HG03457 (cell line): ENCODE results near the gene CATSPERB.
"Not testable (repeated sequence)": the region's sequence is repeated elsewhere in the genome, so short reads cannot be mapped to it uniquely, and the experiment has no call there.

Experiments used
- ATAC-seq: cut with Tn5 transposase; IDR thresholded peaks from one replicate; pipeline ENCODE4 v1.9.1; 2021; ENCODE audit warnings: moderate number of reproducible peaks; ENCODE audit not compliant: unreplicated experiment

The CATSPERB gene

DNA sequence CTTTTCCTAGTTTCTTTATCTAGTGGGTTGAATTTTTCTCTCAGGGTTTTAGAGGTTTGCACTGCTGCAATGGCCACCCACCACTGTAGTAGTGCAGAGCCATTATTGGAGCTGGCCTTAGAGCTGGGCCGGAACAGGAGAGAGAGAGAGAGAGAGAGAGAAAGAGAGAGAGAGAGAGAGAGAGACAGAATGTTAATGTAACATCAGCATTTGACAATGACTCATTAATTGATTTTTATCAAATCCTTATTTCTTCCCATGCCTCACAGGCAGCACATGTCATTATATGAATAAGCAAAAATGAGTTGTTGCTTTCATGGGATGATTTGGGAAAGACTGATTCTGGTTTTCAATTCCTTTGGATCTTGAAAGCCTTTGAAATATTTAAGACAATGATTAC, 145.5 kb downstream of the CATSPERB start:
- no peak for ATAC-seq

DNA sequence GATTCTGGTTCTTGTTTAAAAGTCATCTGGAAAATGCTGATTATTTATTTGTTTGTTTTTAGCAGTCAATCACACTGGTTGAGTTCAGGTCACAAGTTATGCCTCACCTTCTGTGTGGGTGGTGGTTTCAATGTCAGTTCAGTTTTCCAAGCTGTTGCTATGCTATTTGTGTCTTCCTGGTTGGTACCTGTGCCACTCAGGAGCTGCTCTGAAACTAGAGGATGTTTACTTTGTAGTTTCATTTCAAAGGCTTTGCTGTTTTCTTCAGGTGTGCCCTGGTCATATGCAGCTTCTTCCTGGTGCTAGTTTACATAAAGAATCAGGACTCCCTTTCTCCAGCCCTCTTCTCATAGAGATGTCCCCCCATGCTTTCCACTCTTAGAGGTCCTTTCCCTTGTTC, 146.0 kb downstream of the CATSPERB start:
- ATAC-seq: no peak

DNA sequence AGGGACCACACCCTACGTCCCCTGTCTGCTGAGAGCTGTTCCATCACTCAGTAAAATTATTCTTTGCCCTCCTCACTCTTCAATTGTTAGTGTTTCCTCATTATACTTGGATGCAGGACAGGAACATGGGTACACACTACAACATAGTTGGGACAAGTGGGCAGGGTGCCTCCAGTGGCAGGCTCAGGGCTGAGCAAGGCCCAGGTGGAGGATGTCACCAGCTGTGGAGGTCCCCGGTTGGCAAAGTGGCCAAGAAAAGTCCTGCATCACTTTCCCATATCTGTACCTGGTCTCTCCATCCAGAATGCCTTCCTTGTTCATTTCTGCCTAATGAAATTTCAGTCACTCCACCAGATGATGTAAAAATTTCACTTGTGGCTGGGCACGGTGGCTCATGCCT, 149.1 kb downstream of the CATSPERB start:
- ATAC-seq: no peak

DNA sequence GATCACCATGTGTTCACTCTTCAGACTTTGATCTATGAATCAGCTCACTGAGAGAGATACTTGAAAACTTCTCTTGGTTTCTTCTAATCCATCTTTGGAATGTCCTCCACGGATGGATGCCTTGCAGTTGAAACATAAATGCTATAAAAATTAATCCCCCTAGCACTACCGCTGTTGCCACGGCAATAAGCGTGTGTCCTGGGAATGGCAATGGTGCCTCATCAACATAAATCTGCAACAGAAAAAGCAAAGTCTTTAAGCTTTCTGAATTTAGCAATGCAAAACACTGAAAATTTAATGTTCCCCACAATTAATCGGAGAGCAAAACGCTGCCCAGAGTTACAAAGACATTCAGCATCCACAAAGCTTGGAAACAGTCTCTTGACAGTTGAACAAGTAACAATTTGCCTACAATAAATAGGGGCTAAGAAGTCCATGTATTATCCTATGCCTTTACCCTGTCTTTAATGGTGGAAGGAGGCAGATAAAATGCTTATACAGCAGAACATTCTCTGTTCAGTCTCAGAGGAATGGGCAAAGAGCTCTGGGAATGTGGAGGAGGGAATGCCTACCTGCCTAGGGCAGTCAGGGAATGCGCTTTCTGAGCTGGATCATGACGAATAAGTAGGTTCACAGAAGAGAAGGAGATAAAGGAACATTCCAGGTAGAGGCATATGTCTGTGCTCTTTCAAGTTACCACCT, 150.9 kb downstream of the CATSPERB start:
- no peak for ATAC-seq

DNA sequence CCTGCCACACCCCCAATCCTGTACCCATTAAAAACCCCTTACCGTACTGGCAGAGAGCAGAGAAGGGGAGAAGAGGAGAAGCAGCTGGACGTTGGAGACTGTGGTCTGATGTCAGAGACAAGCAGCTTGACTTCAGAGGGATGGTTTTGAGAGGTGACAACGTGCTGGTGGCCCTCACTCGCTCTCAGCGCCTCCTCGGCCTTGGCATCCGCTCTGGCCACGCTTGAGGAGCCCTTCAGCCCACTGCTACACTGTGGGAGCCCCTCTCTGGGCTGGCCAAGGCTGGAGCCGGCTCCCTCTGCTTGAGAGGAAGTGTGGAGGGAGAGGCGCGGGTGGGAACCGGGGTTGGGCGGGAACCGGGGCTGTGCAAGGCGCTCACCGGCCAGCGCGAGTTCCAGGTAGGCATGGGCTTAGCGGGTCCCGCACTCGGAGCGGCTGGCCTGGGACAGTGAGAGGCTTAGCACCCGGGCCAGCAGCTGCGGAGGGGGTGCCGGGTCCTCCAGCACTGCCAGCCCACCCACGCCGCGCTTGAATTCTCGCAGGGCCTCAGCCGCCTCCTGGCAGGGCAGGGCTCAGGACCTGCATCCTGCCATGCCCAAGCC, 154.2 kb downstream of the CATSPERB start:
- no peak for ATAC-seq

DNA sequence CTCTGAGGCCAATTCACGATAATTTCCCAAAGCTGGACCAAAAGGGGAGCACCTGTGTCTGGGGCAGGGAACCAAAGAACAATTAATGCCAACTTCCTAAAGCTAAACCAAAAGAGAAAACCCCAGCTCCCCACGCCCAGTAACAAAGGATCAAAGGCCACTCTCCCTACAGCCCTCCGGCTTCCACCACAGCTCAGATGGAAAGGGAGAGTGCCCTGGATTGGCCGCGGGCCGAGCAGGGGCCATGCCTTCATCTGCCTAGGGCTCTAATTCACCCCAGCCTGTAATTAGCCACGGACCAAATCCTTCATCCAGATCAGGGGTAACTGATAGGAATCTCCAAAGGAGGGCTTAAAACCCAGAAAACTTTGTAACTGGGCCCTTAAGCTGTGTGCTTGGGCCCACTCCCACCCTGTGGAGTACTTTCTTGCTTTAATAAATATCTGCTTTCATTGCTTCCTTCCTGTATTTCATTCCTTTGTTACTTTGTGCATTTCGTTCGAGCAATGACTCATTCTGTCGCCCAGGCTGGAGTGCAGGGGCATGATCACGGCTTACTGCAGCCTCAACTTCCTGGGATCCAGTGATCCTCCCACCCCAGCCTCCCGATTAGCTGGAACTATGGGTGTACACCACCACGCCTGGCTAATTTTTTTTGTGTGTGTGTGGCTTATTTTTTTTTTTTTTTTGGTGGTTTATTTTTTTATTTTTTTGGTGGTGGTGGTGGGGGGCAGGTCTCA, 156.2 kb downstream of the CATSPERB start:
- ATAC-seq: no peak

DNA sequence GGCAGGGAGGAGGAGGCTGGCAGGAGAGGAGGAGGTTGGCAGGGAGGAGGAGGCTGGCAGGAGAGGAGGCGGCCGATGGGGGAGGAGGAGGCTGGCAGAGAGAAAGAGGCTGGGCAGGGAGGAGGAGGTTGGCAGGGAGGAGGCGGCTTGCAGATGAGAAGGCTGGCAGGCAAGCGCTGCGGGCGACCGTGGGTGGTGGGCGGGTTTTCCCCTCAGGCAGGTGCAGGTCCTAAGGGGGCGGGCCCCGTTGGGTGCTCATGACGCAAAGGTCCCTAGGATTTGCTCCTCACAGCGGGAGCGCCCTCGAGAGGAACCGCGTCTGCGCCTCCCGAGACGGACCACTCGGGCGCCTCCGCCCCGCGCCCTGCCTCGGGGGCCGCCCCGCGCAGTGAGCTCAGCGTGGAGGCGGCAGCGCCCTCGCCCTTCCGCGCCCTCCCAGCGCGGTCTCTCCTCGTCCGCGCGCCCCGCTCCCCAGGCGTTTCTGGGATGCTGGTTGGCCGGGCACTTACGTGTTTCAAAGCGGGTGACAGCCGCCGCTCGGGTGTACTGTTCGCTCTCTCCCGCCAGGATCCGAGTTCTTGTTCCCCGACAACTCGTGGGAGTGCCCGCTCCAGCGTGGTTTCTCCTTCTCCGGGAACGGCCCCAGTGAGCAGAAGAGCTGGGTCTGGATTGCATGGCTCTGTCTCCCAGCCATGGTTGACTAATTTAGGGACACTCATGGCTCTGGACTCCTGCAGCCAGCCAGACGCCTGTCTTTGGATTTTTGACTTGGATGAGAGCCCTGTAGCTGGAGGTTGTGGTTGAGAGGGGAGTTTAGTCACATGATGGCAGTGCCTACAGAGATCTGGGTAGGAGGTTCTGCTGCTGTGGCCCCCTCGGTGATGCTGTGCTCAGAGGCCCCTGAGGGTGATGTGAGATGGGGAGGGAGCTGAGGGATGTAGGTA, 157.7 kb downstream of the CATSPERB start:
- ATAC-seq: no peak

DNA sequence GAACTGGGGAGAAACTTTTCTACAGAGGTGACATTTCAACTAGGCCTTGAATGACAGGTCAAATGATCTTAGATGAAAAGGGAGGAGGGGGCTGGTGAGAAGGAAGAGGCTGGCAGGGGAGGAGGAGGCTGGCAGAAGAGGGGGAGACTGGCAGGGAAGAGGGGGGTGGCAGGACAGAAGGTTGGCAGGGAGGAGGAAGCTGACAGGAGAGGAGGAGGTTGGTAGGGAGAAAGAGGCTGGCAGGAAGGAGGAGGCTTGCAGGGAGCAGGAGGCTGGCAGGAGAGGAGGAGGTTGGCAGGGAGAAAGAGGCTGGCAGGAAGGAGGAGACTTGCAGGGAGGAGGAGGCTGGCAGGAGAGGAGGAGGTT, 158.4 kb downstream of the CATSPERB start:
- no peak for ATAC-seq

DNA sequence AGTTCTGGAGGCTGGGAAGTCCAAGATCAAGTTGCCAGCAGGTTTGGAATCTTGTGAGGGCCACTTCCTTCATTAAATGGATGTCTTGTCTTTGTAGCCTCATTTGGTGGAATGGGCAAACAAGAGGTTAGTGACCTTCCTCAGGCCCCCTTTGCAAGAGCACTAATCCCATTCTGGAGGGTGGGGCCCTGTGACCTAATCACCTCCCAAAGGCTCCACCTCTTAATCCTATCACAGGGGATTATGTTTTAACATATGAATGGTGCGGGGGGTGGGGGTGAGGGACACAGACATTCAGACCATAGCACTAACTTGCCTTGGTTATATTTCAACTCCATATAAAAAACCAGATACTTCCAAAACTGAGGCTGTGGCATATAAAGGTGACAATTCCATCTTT, 161.9 kb downstream of the CATSPERB start:
- ATAC-seq: no peak

DNA sequence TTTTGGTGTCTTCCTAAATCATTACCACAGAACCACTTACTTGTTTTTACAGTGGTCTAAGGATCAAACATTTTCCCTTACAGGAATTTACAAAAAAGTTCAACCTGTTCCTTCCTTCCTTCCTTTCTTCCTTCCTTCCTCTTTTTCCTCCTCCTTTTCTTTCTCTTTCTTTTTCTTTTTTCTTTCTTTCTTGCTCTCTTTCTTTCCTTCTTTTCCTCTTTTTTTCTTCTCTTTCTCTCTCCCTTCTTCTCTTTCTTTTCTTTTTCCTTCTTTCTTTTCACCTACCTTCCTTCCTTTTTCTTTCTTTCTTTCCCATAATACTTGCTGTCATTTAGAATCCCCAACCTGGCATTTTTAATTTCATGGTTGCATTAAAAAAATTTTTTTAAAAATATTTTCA, 162.6 kb downstream of the CATSPERB start:
- ATAC-seq: no peak

DNA sequence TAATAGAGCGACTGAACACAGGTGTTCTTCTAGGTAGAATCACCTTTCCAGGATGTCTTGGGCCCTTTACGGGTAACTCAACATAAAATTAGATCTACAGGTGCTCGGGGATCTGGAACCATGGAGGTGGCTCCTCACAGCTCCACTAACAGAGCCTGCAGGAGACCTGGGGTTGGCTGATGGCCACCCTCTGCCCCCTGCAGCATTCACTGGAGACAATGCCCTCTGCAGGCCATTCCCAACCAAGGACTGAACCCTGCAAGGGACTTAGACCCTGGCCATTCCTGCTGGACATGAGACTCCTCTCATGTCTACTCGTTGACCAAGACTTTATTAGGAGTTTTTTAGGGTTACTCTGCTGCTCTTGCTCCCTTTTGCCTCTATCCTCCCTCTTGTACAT, 163.3 kb downstream of the CATSPERB start:
- ATAC-seq: no peak

DNA sequence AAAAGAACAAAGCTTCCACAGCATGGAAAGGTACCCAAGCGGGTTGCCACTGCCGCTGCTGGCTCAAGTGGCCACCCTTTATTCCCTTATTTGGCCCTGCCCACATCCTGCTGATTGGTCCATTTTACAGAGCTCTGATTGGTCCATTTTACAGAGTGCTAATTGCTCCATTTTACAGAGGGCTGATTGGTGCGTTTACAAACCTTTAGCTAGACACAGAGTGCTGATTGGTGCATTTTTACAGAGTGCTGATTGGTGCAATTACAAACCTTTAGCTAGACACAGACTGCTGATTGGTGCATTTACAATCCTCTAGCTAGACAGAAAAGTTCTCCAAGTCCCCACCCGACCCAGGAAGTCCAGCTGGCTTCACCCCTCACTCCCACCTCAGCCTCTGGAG, 164.1 kb downstream of the CATSPERB start:
- not testable (repeated sequence) for ATAC-seq

DNA sequence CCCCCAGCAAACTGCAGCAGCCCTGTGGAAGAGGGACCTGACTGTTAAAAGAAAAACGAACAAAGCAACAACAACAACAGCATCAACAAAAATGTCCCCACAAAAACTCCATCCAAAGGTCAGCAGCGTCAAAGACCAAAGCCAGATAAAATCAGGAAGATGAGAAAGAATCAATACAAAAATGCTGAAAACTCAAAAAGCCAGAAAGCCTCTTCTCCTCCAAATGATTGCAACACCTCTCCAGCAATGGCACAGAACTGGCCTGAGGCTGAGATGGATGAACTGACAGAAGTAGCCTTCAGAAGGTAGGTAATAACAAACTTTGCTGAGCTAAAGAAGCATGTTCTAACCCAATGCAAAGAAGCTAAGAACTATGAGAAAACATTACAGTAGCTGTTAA, 176.4 kb downstream of the CATSPERB start:
- ATAC-seq: no peak

DNA sequence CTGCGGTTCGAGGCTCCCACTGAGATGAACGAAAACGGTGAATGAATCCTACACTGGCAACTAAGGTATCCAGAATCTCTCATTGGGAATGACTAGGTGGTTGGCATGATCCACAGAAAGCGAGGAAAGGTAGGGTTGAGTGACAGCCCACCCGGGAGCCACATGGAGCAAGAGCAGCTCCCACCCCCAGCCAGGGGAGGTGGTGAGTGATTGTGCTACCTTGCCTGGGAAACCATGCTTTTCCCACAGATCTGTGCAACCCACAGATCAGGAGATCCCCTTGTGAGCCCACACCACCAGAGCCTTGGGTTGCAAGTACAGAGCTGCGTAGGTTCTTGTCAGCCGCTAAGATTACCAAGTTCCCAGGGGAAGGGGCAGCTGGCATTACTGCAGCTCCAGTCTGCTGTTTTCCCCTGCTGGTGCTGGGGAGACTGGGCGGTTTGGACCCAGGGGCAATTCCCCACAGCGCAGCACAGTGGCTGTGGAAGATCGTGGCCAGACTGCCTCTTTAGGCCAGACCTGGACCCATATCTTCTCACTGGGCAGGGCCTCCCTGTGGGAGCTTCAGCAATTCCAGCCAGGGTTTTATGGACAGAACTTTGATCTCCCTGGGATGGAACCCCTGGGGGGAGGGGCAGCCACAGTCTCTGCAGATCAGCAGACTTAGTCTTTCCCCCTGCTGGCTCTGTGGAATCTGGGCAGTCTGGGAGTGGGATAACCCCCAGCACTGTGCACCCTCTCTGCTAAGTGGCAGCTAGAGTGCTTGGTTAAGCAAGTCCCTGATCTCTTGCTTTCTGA, 177.2 kb downstream of the CATSPERB start:
- no peak for ATAC-seq

DNA sequence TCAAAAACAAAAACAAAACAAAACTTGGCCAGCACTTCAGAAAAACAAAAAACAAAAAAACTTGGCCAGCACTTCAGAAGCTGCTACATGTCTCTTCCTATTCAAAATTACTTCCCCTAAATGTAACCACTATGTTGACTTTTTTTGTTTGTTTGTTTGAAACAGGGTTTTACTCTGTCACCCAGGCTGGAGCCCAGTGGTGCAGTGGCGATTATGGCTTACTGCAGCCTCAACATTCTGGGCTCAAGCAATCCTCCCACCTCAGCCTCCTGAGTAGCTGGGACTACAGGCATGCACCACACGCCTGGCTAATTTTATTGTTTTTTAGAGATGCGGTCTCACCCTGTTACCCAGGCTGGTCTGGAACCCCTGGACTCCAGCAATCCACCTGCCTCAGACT, 183.8 kb downstream of the CATSPERB start:
- no peak for ATAC-seq

DNA sequence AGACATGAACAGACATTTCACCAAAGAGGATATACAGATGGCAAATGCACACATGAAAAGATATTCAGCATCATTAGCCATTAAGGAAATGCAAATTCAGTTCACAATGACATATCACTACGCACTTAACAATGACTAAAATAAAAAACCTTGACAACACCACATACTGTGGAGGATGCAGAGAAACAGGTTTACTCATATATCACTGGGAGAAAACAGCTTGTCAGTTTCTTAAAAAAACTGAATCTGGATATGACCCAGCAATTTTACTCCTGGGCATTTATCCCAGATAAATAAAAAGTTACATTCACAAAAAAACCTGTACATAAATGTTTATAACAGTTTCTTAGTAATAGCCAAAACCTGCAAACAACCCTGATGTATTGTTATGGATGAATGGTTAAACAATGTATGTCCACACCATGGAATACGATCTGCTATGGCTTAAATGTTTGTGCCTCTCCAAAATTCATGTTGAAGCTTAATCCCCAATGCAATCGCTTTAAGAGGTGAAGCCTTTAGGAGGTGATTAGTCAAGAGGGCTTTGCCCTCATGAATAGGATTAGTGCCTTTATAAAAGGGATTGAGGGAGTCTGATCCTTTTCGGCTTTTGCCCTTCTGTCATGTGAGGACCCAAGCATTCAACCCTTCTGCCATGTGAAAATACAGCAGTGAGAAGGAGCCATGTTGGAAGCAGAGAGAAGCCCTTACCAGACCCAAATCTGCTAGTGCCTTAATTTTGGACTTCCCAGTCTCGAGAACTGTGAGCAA, 185.8 kb downstream of the CATSPERB start:
- ATAC-seq: no peak

DNA sequence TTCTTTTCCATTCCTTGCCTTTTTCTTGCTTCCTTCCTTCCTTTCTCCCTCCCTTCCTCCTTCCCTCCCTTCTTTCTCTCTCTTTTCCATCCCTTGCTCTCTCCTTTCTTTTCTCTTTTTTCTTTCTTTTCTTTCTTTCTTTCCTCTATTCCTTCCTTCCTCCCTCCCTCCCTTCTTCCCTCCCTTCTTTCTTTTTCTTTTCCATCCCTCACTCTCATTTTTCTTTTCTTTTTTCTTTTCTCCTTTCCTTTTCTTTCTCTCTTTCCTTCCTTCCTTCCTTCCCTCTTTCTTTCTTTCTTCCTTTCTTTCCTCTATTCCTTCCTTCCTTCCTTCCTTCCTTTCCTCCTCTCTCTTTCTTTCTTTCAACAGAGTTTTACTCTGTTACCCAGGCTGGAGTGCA, 186.7 kb downstream of the CATSPERB start:
- no peak for ATAC-seq

DNA sequence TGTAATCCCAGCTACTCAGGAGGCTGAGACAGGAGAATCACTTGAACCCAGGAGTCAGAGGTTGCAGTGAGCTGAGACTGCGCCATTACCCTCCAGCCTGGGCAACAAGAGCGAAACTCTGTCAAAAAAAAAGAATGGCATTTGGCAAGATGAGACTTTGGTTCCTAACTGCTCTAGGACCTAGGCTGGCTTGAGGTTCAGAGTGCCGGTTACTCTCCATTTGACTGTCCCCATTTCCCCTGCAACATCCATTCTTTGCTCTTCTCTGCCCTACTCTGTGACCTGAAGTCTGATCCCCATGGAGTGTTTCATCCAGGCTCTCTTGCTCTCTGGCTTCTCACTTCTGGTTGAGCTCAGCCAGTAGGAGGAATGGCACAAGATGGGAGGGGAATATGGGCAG, 195.6 kb downstream of the CATSPERB start:
- no peak for ATAC-seq

DNA sequence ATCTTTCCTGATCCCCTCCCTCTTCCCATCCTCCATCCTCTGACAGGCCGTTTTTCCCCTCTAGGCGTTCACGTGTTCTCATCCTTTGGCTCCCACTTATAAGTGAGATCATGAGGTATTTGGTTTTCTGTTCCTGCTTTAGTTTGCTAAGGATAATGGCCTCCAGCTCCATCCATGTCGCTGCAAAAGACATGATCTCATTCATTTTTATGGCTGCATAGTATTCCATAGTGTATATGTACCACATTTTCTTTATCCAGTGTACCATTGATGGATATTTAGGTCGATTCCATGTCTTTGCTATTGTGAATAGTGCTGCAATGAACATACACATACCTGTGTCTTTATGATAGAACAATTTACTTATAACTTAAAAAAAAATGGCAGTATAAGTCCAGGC, 197.8 kb downstream of the CATSPERB start:
- not testable (repeated sequence) for ATAC-seq

DNA sequence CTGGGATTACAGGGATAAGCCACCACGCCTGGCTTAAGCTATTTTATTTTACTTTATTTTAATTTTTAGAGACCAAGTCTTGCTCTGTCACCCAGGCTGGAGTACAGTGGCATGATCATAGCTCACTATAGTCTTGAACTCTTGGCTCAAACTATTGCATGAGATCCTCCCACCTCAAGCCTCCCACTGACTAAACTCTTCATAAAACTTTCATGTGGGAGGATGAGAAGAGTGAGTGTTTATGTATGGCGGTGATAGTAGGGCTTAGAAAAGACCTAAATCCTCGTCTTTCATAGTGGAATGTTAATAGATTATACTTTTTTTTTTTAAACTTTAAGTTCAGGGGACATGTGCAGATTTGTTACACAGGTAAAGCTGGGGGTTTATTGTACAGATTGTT, 198.3 kb downstream of the CATSPERB start:
- no peak for ATAC-seq
